Astrocyte (in vitro differentiated cells and primary cell): ENCODE measurements around the gene OR51B4. TPM values are rescaled to one million over a fixed set of nuclear protein-coding genes. Genes with fewer than 3 reads are reported as not detected.

ENCODE experiments used
- DNase-seq: peaks from one replicate; pipeline ENCODE4 v3.0.0-alpha.2; 2010; ENCODE audit warnings: low read depth
- FAIRE-seq: peaks from 2 replicates; lab custom pipeline; 2011; peaks lifted over from hg19 to GRCh38; lab: Jason Lieb, UNC
- H2AFZ ChIP-seq: 2 replicates; pipeline ENCODE4 v1.6.0; 2012; ENCODE audit warnings: low read depth, low read length, inconsistent platforms
- H3K27ac ChIP-seq: 2 replicates; pipeline ENCODE4 v1.5.1; 2011; ENCODE audit warnings: low read depth, low read length, inconsistent platforms
- H3K27me3 ChIP-seq: 2 replicates; pipeline ENCODE4 v1.6.0; 2011; ENCODE audit warnings: low read length, inconsistent platforms; ENCODE audit not compliant: insufficient read depth
- H3K36me3 ChIP-seq: 2 replicates; pipeline ENCODE4 v1.5.1; 2011; ENCODE audit warnings: low read length, inconsistent platforms; ENCODE audit not compliant: insufficient read depth
- H3K4me1 ChIP-seq: 2 replicates; pipeline ENCODE4 v1.5.1; 2011; ENCODE audit warnings: low read length, inconsistent platforms; ENCODE audit not compliant: insufficient read depth
- H3K4me2 ChIP-seq: 2 replicates; pipeline ENCODE4 v1.6.0; 2012; ENCODE audit warnings: low read length, inconsistent platforms
- H3K4me3 ChIP-seq: 2 replicates; pipeline ENCODE4 v1.5.1; 2011; ENCODE audit warnings: low read depth, mild to moderate bottlenecking, low read length, inconsistent platforms; ENCODE audit not compliant: insufficient read depth
- H3K79me2 ChIP-seq: 2 replicates; pipeline ENCODE4 v1.6.0; 2012; ENCODE audit warnings: mild to moderate bottlenecking, low read length, inconsistent platforms; ENCODE audit not compliant: insufficient read depth
- H3K9ac ChIP-seq: 2 replicates; pipeline ENCODE4 v1.6.0; 2012; ENCODE audit warnings: mild to moderate bottlenecking, low read length, inconsistent platforms
- H3K9me3 ChIP-seq: 2 replicates; pipeline ENCODE4 v1.5.1; 2012; ENCODE audit warnings: low read depth, mild to moderate bottlenecking, low read length, inconsistent platforms; ENCODE audit not compliant: insufficient read depth
- H4K20me1 ChIP-seq: 2 replicates; pipeline ENCODE4 v1.6.0; 2012; ENCODE audit warnings: low read length, inconsistent platforms; ENCODE audit not compliant: insufficient read depth
- H3K27ac Mint-ChIP-seq: one replicate; pipeline ENCODE4 v1.8.0; 2021; ENCODE audit warnings: mild to moderate bottlenecking, mixed read lengths; ENCODE audit not compliant: unreplicated experiment
- H3K27me3 Mint-ChIP-seq: one replicate; pipeline ENCODE4 v1.8.0; 2021; ENCODE audit warnings: low read depth, mixed read lengths; ENCODE audit not compliant: unreplicated experiment
- H3K36me3 Mint-ChIP-seq: one replicate; pipeline ENCODE4 v1.8.0; 2021; ENCODE audit warnings: low read depth, mixed read lengths; ENCODE audit not compliant: unreplicated experiment
- H3K4me1 Mint-ChIP-seq: one replicate; pipeline ENCODE4 v1.8.0; 2021; ENCODE audit warnings: low read depth, mixed read lengths; ENCODE audit not compliant: unreplicated experiment
- H3K4me3 Mint-ChIP-seq: one replicate; pipeline ENCODE4 v1.8.0; 2021; ENCODE audit warnings: mild to moderate bottlenecking, moderate library complexity, mixed read lengths; ENCODE audit not compliant: unreplicated experiment
- H3K9me3 Mint-ChIP-seq: one replicate; pipeline ENCODE4 v1.8.0; 2021; ENCODE audit warnings: mild to moderate bottlenecking, mixed read lengths; ENCODE audit not compliant: unreplicated experiment
- EZH2 ChIP-seq: IDR thresholded peaks from 2 replicates; pipeline ENCODE4 v1.6.1; 2012; ENCODE audit warnings: mild to moderate bottlenecking, low read length, inconsistent platforms; ENCODE audit not compliant: insufficient read depth
- total RNA-seq: library from RNA; stranded (reverse); gene quantifications from 2 replicates; pipeline ENCODE4 v1.2.1, GENCODE V29; 2021
- TF ChIP-seq, protein P1 (sequence below): IDR thresholded peaks from 2 replicates; pipeline ENCODE4 v1.5.1; 2011; ENCODE audit warnings: low read depth, mild to moderate bottlenecking, inconsistent platforms, low read length, moderate library complexity; ENCODE audit not compliant: insufficient read depth

OR51B4 gene
- total RNA-seq, 1 donor from 2014 or later = not detected

DNA sequence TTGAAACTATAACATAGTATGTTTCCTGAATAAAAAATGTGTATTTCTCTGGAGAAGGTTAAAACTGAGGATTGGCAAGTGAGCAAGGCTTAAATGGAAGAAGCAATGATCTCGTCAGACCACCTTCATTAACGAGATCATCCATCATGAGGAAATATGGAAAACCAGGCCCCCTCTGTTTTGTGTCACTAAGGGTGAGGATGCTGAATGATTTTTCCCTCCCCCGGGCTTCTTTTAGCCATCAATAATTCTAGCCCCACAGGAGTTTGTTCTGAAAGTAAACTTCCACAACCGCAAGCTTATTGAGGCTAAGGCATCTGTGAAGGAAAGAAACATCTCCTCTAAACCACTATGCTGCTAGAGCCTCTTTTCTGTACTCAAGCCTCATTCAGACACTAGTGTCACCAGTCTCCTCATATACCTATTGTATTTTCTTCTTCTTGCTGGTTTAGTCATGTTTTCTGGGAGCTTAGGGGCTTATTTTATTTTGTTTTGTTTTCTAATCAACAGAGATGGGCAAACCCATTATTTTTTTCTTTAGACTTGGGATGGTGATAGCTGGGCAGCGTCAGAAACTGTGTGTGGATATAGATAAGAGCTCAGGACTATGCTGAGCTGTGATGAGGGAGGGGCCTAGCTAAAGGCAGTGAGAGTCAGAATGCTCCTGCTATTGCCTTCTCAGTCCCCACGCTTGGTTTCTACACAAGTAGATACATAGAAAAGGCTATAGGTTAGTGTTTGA, 26.2 kb downstream of the OR51B4 start:
- no peak overlapping the region for H3K27ac Mint-ChIP-seq
- H3K27me3 Mint-ChIP-seq = no peaks in the 10 kb centered on the region
- Histone ChIP-seq H2AFZ (no peak overlapping the region), H3K9ac (no peak overlapping the region), H4K20me1 (no peaks in the 10 kb centered on the region), H3K79me2 (no peaks in the 10 kb centered on the region), H3K27me3 (no peaks in the 10 kb centered on the region), H3K4me1 (peaks cover 3% of the 10 kb centered on the region), H3K4me2 (no peak overlapping the region), H3K27ac (no peak overlapping the region), H3K9me3 (no peaks in the 10 kb centered on the region), H3K36me3 (no peaks in the 10 kb centered on the region), H3K4me3 (no peak overlapping the region)
- no peaks in the 10 kb centered on the region for H3K9me3 Mint-ChIP-seq
- H3K4me1 Mint-ChIP-seq = peaks cover 19% of the 10 kb centered on the region
- FAIRE-seq (no peak), DNase-seq (no peak)
- no peak overlapping the region for H3K4me3 Mint-ChIP-seq
- TF ChIP-seq, protein P1, sequence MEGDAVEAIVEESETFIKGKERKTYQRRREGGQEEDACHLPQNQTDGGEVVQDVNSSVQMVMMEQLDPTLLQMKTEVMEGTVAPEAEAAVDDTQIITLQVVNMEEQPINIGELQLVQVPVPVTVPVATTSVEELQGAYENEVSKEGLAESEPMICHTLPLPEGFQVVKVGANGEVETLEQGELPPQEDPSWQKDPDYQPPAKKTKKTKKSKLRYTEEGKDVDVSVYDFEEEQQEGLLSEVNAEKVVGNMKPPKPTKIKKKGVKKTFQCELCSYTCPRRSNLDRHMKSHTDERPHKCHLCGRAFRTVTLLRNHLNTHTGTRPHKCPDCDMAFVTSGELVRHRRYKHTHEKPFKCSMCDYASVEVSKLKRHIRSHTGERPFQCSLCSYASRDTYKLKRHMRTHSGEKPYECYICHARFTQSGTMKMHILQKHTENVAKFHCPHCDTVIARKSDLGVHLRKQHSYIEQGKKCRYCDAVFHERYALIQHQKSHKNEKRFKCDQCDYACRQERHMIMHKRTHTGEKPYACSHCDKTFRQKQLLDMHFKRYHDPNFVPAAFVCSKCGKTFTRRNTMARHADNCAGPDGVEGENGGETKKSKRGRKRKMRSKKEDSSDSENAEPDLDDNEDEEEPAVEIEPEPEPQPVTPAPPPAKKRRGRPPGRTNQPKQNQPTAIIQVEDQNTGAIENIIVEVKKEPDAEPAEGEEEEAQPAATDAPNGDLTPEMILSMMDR = no peak
- no peak for TF ChIP-seq EZH2
- no peaks in the 10 kb centered on the region for H3K36me3 Mint-ChIP-seq

DNA sequence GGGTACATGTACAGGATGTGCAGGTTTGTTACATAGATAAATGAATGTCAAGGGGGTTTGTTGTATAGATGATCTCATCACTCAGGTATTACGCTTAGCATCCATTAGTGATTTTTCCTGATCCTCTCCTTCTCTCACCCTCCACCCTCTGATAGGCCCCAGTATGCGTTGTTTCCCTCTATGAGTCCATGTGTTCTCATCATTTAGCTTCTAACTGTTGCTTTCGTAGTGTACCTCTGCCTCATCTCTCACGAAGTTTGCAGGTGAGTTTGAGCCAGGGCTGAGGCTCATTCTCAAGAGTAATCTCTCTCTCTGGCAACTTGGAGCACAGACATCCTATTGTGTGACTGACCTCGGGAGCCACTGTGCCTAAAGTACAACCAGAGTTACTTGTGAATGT, 27.4 kb downstream of the OR51B4 start:
- Histone ChIP-seq H3K4me1 (peaks cover 3% of the 10 kb centered on the region), H3K36me3 (no peaks in the 10 kb centered on the region), H3K9me3 (no peaks in the 10 kb centered on the region), H3K9ac (no peak overlapping the region), H4K20me1 (no peaks in the 10 kb centered on the region), H3K4me2 (no peak overlapping the region), H3K4me3 (no peak overlapping the region), H3K27me3 (no peaks in the 10 kb centered on the region), H3K79me2 (no peaks in the 10 kb centered on the region), H2AFZ (peak overlapping the region; percentile 30), H3K27ac (peak overlapping the region; percentile 7)
- Mint-ChIP-seq H3K4me1 (peaks cover 11% of the 10 kb centered on the region), H3K27me3 (no peaks in the 10 kb centered on the region), H3K9me3 (no peaks in the 10 kb centered on the region), H3K36me3 (no peaks in the 10 kb centered on the region), H3K27ac (no peak overlapping the region), H3K4me3 (no peak overlapping the region)
- no peak for DNase-seq
- no peak for FAIRE-seq
- TF ChIP-seq, protein P1 = no peak
- no peak for TF ChIP-seq EZH2

DNA sequence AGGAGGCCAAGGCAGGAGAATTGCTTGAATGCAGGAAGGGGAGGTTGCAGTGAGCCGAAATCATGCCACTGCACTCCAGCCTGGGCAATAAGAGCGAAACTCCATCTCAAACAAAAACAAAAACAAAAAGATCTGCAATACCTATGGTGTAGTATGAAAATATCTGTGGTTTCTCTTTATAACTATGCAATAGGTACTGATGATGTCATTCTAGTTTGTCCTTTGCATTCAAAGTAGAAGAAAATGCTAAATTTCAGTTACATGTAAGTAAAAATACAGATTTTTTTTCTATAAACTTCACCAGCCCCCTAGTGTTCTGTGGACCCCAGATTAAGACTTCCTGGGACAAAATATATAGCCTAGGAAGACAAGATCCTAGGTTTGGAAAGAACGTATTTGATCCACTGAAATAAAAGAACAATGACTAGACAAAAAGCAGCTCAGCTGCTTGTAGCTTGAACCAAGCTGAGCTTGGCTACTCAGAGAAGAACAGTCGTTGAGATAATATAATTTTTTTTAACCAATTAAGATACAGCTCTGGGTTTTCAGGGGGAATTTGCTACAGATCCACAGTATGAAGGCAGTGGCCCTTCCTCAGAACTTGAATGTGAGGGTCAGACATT, 29.2 kb downstream of the OR51B4 start:
- no peaks in the 10 kb centered on the region for H3K27me3 ChIP-seq
- no peak overlapping the region for H3K27ac Mint-ChIP-seq
- H3K9ac ChIP-seq = no peak overlapping the region
- FAIRE-seq (no peak), DNase-seq (no peak)
- no peaks in the 10 kb centered on the region for H3K4me1 ChIP-seq
- H4K20me1 ChIP-seq = no peaks in the 10 kb centered on the region
- H3K36me3 Mint-ChIP-seq = no peaks in the 10 kb centered on the region
- H3K4me1 Mint-ChIP-seq = peaks cover 7% of the 10 kb centered on the region
- H3K9me3 Mint-ChIP-seq = no peaks in the 10 kb centered on the region
- H3K27me3 Mint-ChIP-seq = no peaks in the 10 kb centered on the region
- no peak overlapping the region for H3K4me3 ChIP-seq
- no peak overlapping the region for H3K4me2 ChIP-seq
- H3K79me2 ChIP-seq = no peaks in the 10 kb centered on the region
- H3K9me3 ChIP-seq = no peaks in the 10 kb centered on the region
- H3K4me3 Mint-ChIP-seq = no peak overlapping the region
- TF ChIP-seq EZH2 = no peak
- TF ChIP-seq, protein P1 = no peak
- no peaks in the 10 kb centered on the region for H3K36me3 ChIP-seq
- H3K27ac ChIP-seq = no peak overlapping the region
- H2AFZ ChIP-seq = no peak overlapping the region
